Urinary bladder (tissue), 4 donors: Measurements from ENCODE around the gene DRICH1. TPM values are rescaled to one million over a fixed set of nuclear protein-coding genes. Genes with fewer than 3 reads are reported as not detected.
"Not testable (repeated sequence)": the region's sequence is repeated elsewhere in the genome, so short reads cannot be mapped to it uniquely, and the experiment has no call there.

Experiments used
- DNase-seq: peaks from one replicate; pipeline ENCODE4 v3.0.0-alpha.2; 2015; ENCODE audit errors: extremely low spot score
- H3K27ac ChIP-seq: one replicate; pipeline ENCODE4 v1.5.1; 2013; ENCODE audit warnings: low read depth, mild to moderate bottlenecking, moderate library complexity
- H3K36me3 ChIP-seq: one replicate; pipeline ENCODE4 v1.6.1; 2013; ENCODE audit warnings: mild to moderate bottlenecking, moderate library complexity; ENCODE audit not compliant: insufficient read depth
- H3K4me1 ChIP-seq: one replicate; pipeline ENCODE4 v1.6.1; 2013; ENCODE audit warnings: mild to moderate bottlenecking, moderate library complexity; ENCODE audit not compliant: insufficient read depth
- H3K4me3 ChIP-seq: one replicate; pipeline ENCODE4 v1.5.1; 2013; ENCODE audit warnings: low read depth, low read length
- WGBS: extraction: QIAGEN DNeasy Blood & Tissue Kit; methylation state at CpG from one replicate; pipeline ENCODE4 v1.1.7; 2013; 5-methylcytosine and 5-hydroxymethylcytosine counted together
- polyA plus RNA-seq: library from polyadenylated mRNA; stranded (reverse); fragments of 200-250 nt; gene quantifications from one replicate; pipeline ENCODE4 v1.2.3, GENCODE V29; 2013
- small RNA-seq: library from RNA; depleted of rRNA; stranded (forward); fragments of <200 nt; gene quantifications from one replicate; pipeline ENCODE3, GENCODE V24; 2014
- total RNA-seq: library from RNA; depleted of rRNA; stranded (reverse); fragments of >200 nt; gene quantifications from one replicate; pipeline ENCODE4 v1.2.3, GENCODE V29; 2014
- donor health status: healthy with polysubstance abuse.
- donor health status: healthy.

The DRICH1 gene
- total and polyA plus RNA-seq, 2 donors = 0.06 to 0.48 TPM

DNA sequence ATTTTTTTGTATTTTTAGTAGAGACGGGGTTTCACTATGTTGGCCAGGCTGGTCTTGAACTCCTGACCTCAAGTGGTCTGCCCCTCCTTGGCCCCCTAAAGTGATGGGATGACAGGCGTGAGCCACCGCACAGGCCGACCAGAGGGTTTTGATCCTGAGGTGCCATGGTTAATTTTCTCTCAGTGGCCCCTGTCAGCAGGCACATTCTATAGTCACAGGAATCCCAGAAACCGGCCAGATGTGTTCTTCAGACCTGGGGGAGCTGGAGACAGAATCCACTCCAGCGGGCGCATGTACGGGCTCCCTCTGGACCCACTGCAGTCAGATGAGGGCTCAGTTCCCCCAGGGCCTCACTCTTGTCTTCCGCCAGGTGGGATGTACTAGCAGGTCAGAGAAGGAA is 69.0 kb downstream of the DRICH1 start:
- H3K4me3 ChIP-seq = no peak overlapping the region
- no peak overlapping the region for H3K27ac ChIP-seq
- no peaks in the 10 kb centered on the region for H3K4me1 ChIP-seq
- H3K36me3 ChIP-seq = no peaks in the 10 kb centered on the region
- 93% methylated on average over 9 of the region's 9 CpGs for WGBS
- DNase-seq = no peak

DNA sequence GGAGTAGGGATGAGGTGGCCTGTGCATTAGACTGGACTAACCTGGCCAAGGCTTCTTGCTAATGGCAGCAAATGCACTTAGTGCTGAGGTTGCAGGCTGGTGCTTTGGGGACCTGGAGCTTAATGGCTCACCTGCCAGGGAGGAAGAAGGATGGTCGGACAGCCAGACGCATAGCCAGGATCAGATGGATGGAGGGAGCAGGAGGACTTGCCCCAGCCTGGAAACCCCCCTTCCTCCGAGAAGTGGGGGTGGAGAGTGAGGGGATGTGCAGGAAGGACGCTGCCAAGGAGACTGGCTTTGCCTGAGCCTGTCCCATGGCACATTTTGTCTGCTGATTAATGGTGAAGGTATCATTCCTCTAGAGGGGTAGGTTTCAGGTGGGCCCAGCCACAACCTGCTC is 69.9 kb downstream of the DRICH1 start:
- Histone ChIP-seq H3K4me3 (no peak overlapping the region), H3K36me3 (no peaks in the 10 kb centered on the region), H3K4me1 (no peaks in the 10 kb centered on the region), H3K27ac (no peak overlapping the region)
- 88% methylated on average over 4 of the region's 4 CpGs for WGBS
- no peak for DNase-seq

DNA sequence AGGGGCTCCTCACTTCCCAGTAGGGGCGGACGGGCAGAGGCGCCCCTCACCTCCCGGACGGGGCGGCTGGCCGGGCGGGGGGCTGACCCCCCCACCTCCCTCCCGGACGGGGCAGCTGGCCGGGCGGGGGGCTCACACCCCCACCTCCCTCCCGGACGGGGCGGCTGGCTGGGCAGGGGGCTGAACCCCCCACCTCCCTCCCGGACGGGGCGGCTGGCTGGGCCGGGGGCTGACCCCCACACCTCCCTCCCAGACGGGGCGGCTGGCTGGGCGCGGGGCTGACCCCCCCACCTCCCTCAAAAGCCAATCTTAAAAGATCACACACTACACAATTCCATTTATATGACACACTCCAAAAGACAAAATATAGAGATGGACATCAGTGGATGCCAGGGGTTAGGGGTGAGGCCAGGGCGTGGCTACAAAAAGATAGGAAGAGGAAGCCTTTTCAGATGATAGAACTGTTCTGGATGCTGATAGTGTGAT is 71.1 kb downstream of the DRICH1 start:
- H3K27ac ChIP-seq, DNase-seq, H3K4me3 ChIP-seq, H3K36me3 ChIP-seq, H3K4me1 ChIP-seq: not testable (repeated sequence)
- WGBS = 77% methylated on average over 24 of the region's 24 CpGs

DNA sequence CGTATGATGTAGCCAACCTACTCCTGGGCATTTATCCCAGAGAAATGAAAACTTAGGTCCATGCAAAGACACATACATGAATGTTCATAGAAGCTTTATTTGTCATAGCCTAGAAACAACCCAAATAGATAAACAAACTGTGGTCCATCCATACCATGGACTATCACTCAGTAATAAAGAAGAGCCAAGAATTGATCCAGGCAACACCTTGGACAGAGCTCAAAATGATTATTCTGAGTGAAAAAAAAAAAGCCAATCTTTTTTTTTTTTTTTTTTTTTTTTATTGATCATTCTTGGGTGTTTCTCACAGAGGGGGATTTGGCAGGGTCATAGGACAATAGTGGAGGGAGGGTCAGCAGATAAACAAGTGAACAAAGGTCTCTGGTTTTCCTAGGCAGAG is 71.9 kb downstream of the DRICH1 start:
- H3K4me3 ChIP-seq, DNase-seq, H3K36me3 ChIP-seq, H3K27ac ChIP-seq, H3K4me1 ChIP-seq: not testable (repeated sequence)
- 22% methylated on average over 1 of the region's 1 CpG for WGBS

Small RNA genes lying within 50 kb of the gene (small RNA-seq; reads per million reads assigned to genes)
- gene AP000346.3 = not detected

Other genes with a start within 250 kb of the DRICH1 start
- gene IGLL1, start 52.0 kb downstream of the DRICH1 start, total RNA-seq = not detected
- not detected for gene IGLL1, start 52.0 kb downstream of the DRICH1 start, polyA plus RNA-seq
- not detected for gene RGL4, start 58.7 kb upstream of the DRICH1 start, total RNA-seq
- 0.32 TPM for gene RGL4, start 58.7 kb upstream of the DRICH1 start, polyA plus RNA-seq
- gene ZNF70, start 118.8 kb upstream of the DRICH1 start, total RNA-seq = 9.9 TPM
- 1.6 TPM for gene ZNF70, start 118.8 kb upstream of the DRICH1 start, polyA plus RNA-seq
- gene VPREB3, start 122.1 kb upstream of the DRICH1 start, total RNA-seq = not detected
- gene VPREB3, start 122.1 kb upstream of the DRICH1 start, polyA plus RNA-seq = not detected
- gene C22orf15, start 130.7 kb upstream of the DRICH1 start, total RNA-seq = 0.63 TPM
- 0.82 TPM for gene C22orf15, start 130.7 kb upstream of the DRICH1 start, polyA plus RNA-seq
- 3.6 TPM for gene CHCHD10, start 135.7 kb upstream of the DRICH1 start, total RNA-seq
- gene CHCHD10, start 135.7 kb upstream of the DRICH1 start, polyA plus RNA-seq = 69.8 TPM
- gene MMP11, start 140.5 kb upstream of the DRICH1 start, total RNA-seq = 7.3 TPM
- gene MMP11, start 140.5 kb upstream of the DRICH1 start, polyA plus RNA-seq = 5.6 TPM
- gene SMARCB1, start 154.6 kb upstream of the DRICH1 start, total RNA-seq = 16.7 TPM
- 47.9 TPM for gene SMARCB1, start 154.6 kb upstream of the DRICH1 start, polyA plus RNA-seq
- gene DERL3, start 206.7 kb upstream of the DRICH1 start, total RNA-seq = 0.74 TPM
- gene DERL3, start 206.7 kb upstream of the DRICH1 start, polyA plus RNA-seq = 0.98 TPM
- gene SLC2A11, start 225.6 kb upstream of the DRICH1 start, total RNA-seq = 13.0 TPM
- 12.0 TPM for gene SLC2A11, start 225.6 kb upstream of the DRICH1 start, polyA plus RNA-seq